ENCODE results near the gene SEC24D. TPM values are rescaled to one million over a fixed set of nuclear protein-coding genes. Genes with fewer than 3 reads are reported as not detected.

Gene SEC24D
- polyA plus RNA-seq, 1 donor, result 44.3 TPM

DNA sequence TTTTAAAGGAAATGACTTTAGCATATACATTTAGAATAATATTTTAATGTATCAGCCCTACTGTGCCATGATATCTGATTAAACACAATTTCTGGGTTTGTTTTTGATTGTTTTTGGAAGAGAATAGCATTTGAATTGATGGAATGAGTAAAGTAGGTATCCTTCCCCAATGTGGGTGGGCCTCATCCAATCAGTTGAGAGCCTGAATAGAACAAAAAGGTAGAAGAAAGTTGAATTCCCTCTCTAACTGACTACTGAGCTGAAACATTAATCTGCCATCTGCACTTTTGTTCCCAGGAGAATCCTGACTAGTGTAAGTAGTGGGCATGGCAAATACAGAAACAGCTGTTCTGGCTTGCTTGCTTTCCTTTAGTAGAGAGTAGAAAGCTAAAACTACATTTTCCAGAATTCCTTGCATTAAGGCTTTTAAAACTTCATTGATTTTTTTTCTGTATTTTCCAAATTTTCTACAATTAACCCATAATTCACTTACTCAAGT lies 9.7 kb upstream of the SEC24D start:
- DNase-seq, result no peak

DNA sequence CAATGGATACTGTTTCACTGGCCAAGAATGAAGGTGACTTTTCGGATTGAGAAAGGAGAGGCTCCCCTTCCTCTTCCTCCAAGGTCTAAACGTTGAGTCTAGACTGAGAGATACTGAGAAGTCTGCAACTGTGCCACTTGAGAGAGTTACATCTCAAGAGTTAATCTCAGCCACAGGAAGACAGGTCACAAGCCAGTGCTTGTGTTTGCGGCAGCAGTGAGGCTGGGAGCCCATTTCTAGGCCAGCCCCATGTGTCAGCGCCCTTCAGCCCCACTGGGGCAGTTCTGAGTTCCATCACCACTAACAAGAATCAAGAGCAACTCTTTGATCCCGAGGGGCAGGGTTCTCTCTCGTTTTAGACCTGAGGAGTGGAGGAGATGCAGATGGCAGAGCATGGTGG lies 7.3 kb upstream of the SEC24D start:
- DNase-seq, result no peak

DNA sequence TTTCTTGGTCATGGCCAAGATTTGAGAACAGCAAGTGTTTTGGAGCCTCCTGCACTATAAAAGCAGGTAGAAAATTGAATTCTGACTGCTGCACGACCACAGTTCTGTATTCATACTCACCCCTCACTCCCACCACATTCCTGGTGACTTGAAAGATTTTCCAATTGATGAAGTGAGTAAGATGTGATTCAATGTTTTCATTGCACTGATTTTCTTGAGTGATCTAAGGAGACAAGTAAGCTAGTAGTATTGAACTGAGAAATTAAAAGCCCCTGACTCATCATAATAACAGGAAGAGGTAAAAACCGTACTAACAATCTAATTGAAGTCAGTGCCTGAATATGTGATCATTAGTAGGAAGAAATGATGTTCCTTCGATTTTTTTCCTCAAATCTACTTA lies 6.1 kb upstream of the SEC24D start:
- no peak for DNase-seq

DNA sequence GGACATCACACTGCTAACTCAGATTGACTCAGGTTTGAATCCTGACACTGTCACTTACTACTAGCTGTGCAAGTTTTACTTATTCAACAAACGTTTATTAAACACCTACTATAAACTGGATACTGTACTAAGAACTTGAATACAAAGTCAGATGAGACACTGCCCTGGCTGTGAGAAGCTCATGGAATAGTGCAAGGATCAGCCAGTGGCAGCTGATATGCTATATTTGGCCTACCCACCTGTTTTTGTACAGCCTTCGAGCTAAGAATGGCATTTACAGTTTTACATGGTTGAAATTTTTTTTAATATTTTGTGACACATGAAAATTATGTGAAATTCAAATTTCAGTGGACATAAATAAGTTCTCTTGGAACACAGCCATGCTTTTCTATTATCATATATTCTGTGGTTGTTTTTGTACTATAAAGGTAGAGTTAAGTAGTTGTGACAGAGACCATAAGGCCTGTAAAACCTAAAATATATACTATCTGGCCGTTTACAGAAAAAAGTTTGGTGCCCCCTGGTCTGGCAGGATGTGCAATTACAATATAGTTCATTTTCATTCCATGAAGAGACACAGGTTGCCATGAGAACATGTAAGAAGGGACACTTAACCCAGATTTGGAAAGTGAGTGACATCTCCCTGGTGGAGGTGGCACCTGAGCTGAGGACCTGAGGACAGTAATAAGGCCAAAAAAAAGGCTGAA lies 3.4 kb upstream of the SEC24D start:
- DNase-seq, result no peak

DNA sequence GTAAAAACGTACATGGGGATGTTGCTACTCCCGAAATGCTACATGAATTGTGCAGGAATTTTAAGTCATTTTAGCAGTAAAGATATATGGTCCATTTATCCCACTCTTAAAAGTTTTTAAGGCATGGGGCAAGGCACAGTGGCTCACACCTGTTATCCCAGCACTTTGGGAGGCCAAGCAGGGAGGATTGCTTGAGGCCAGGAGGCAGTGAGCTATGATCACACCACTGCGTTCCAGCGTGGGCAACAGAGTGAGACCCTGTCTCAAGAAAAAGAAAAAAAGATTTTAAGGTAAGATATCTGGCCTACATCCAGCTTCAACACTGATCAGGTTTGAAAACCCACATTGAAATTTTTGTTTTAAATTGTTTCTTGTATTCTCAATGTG lies 1.2 kb upstream of the SEC24D start:
- DNase-seq, result no peak

DNA sequence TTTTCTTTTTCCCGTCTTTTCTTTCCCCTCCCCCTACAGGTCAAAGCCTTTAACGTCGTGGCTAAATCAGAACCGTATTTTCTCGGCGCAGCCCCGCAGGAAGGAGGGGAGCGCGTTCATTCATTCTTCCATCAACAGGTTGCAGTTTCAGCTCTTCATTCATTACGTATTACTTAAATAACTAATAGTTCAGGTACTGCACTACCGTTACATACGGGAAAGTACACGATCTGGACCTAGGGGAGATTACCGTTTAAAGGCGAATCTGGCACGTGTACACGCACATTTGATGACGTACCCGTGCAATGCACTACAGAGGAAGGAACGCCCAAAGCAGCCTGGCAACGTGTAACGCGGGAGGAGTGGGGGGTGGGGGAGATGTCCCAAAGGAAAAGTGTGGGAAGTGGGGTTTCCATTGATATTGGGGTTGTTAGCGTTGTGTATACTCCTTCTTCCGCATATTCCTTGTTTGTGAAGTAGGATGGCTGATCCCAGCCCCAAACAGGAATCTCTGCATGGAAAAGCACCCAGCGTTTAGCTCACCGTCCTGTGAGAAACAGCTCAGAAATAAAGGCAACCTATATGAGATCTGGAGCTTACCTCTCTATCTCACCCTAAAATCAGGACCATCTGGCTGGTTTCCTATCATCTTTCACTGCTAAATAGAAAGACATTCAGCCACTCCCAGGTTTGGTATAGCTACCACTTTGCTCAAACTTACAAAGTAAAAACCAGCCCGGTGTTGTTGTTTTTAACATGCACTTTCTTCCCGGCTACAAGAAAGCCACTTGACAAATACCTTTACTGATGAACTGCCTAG lies 585 bp upstream of the SEC24D start:
- DNase-seq, result peak; percentile 34

DNA sequence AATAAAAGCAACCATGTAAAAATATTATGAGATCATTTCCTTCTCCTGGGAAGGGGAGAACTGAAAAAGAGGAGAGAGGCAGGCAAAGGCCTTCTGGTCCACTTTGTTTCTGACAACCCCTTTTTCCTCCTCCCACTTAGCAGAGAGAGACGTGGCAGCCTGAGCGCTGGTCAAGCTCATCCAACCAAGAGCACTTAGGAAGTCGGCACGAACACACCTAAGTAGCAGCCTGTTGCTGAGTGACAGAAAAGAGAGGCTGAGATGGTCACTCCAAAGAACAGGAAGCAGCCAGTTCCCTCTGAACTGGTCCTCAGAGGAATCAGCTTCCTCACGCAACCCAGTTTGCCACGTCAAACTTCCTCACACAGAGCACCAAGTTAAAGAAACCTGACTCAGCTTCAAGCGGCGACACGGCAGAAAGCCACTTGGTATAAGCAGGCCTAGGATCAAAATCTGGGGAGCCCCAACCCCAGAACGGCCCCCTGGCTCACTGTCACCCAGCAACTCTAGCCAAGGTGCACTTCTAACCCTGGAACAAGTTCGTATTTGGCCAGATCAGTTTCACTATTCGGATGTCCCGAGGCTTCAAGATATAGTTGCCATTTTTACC lies 861 bp downstream of the SEC24D start:
- peak; percentile 64 for DNase-seq

DNA sequence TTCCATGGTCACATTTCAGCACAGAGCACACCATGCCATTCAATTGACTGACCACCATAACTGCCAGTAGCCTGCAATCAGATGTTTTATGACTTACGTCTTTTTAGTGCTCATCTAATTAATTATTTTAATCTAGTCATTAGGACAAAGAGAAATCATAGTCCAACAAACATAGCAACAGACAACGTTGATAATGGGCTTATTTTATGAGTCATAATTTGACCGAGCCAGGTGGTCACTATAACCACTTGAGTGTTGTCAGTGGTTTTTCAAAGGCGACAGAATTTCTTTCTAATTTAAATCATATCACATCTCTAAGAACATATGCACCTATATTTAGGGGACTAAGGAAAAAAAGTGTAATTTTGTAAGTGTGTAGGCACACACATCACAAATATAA lies 1.9 kb downstream of the SEC24D start:
- DNase-seq, result no peak

DNA sequence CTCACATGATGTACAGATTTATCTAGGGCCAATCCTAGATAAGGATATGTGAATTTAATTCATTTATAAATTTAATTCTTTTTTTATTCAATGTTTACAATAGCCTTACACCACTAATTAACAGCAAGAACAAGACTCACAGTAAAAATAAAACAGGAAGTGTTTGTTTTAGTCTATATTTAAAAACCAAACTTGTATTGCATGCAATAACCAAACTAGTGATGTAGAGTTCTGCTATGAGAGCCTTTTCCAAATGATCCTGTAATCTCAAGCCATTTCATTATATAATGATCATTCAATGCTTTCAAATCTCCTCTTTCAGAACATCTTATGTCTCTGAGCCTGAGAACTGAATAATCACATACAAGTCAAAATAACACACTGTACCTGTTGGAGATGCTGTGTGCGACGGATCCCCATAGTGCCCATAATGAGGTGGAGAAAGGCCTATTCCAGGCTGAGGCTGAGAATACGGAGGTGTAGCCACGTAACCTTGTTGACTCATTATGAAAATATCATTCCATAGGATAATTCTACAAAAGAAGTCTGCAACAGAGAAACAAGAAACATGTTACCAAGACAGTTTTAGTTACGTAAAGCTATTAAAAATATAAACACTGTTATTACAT lies 2.6 kb downstream of the SEC24D start:
- no peak for DNase-seq

DNA sequence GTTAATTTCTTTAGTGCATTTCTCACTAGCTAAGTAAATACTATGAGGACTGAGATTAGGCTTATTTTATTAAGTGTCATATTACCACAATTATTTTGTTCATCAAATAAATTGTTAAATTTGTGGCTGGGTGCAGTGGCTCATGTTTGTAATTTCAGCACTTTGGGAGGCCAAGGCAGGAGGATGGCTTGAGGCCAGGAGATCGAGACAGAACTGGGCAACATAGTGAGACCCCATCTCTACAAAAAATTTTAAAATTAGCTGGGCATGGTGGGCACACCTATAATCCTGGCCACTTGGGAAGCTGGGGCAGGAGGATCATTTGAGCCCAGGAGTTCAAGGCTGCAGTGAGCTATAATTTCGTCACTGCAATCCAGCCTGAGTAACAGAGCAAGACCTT lies 6.8 kb downstream of the SEC24D start:
- no peak for DNase-seq

DNA sequence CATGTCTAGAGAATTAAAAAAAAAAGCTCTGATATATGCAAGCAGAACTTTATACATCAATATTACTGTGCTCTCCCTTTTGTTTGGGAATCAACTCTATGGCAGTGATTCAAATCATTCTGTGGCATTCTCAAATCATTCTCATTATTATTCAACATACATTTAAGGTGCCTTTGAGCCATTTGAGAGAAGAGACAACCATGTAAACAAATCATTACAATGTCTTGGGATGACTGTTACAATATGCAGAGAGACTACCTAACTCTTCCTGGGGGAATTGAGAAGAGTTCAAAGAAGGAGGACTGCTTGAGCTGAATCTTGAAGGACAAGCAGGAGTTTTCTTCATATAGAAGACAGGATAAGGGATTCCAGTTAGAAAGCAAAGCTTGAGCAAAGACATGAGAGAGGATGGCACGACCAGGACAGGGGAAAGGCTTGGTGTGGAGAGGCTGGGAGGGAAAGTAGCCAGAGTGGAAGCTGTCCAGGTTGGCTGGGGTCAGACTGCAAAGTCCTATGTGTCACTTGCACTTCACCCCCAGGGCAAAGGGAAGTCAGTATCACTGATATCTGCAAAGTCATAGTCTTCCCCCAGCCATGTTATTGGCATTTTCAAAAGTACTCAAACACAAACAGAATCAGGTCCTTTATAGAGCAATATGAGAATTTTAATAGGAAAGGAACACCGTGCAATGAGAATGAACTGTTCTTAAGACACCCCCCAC lies 9.0 kb downstream of the SEC24D start:
- no peak for DNase-seq

DNA sequence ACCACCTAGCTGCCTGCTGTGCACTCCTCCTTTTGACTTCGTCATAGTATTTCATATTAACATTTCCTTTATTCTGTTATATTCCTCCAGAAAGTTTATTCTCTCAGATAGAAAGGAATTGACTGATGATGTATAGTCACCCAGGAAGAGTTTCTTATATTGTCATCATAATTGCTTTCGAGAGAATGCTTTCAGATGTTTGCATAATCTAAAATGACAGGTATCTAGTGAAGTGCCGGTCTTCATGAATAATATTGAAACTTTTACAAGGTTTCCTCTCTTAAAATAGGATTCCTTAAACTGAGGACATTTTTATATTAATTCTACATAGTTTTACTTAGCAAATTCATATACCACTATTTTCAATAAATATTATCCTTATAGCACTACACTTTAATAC lies 10.1 kb downstream of the SEC24D start:
- DNase-seq, result no peak

DNA sequence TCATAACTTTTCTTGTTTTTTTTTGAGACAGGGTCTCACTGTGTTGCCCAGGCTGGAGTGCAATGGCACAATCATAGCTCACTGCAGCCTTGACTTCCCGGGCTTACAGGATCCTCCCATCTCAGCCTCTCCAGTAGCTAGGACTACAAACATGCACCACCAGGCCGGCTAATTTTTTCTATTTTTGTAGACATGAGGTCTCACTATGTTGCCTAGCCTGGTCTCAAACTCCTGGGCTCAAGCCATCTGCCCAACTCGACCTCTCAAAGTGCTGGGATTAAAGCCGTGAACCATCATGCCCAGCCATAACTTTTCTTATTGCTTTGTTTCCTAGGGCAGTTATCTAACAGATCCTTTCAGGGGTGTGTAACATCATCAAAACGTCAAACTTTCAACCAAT lies 11.8 kb downstream of the SEC24D start:
- no peak for DNase-seq

DNA sequence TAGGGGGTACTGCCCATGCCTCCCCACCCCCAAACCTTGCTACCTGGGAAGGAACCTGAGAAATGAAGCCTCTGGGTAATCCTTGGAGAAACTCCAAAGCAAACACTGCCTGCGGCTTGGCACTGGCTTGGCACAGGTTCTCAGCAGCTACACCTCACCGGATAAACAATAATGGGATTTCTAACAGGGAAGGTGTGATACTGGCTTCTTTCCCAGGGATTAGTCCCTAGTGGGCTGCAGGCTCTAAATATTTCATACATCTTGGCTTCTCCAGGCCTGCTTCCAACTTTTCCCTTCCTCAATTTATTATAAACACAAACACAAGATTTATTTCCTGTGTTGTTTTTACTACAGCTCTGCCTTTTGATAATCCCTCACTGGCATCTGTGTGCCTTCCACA lies 12.5 kb downstream of the SEC24D start:
- DNase-seq, result no peak

DNA sequence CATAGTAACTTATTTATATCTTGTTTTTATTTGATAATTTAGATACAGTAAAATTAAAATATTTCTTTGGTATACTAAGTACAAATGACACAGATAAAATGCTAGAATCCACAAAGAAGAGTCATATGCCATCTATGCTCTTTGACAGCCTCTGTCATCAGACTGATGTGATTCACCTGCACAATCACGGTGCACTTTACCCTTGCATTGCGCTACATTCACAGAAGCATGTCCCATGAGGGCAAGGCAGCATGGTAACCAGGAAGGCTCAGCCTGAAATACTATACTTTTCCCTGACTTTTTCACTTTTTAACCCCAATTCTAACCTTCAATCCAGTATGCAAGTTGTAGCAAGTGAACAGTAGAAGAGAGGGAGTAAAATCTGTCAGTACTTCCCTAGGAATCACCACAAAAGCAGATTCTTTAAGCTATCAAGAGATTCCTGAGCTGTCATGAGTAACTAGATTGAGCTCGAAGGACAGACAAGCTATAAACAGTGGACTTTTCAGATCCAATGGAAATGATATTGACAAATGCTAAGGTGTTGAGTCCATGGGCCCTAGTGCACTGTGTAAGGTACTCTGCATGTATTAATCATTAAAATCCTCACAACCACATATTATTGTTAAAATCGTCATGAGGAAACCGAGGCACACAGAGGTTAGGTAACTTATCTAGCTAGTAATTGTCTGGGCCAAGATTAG lies 14.2 kb downstream of the SEC24D start:
- DNase-seq, result no peak

DNA sequence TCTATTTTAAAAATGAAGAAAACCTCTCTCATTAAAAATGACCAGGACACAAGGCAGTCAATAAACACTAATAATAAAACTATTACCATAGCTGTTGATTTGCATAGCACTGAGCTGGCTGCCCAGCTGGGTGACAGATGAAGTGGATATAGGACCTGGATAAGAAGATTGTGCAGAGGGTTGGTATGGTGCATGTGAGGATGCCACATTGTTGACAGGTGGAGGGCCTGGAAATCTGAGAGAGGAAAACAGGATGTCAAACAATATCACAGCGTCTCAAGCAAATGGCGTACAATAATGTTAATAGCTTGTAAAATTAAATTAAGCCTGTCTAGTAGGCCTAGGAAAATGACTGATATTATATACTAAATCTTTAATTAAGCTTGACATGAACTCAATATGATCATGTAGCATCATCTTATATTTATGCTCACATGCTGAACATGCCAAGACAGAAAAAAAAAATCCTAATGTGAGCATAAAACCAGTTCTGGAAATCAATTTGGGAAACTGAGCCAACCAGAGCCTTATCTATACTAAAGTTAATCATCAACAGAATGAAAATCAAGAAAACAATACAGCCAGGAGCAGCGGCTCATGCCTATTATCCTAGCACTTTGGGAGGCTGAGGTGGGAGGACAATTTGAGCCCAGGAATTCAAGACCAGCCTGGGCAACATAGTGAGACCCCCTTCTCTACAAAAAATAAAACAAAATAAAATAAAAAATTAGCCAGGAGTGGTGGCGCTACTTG lies 18.6 kb downstream of the SEC24D start:
- DNase-seq, result no peak

DNA sequence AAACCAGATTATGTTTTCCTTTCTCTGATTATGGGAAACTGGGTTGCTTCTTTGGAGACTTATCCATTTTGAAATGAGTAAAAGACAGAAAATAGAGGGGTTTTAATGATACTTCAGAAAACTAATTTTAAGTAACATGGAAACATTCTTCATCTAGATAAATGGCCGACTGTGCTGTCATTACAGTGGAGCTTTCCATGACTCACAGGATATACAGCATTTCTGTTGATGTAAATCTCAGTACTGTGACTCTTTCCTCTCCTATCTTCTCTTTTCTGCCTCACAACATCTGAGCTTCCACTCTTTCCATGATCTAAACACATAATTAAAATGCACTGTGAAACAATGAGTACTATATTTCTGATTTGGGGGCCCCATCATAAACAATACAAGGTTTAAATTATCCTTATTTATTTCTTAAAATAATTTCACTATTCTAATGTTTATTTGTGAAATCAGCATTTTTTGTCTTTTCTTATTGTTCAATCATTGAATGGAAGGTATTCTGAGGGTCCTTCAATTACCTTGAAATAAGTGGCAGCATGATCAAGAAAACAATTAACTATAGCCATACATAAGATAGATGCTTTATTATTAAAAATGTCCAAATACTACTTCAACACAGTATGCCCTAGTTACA lies 19.3 kb downstream of the SEC24D start:
- no peak for DNase-seq

DNA sequence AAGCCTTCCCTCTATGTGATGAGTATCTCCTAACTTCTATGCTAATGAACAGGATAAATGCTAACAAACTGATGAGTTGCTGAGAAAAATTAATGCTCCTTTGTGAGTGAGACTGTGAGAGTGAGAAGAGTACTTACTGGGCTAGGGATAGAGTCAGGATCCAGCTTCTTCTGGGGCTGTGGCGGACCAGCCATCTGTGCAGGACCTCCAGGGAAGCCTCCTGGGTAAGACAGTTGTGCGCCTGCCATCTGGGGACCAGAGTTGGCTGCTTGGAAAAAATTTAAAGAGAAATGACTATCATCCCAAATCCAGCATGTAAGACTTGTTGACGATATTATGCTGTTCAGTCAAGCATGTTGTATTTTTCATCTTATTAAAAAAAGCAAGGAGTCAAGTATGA lies 21.0 kb downstream of the SEC24D start:
- DNase-seq, result no peak

DNA sequence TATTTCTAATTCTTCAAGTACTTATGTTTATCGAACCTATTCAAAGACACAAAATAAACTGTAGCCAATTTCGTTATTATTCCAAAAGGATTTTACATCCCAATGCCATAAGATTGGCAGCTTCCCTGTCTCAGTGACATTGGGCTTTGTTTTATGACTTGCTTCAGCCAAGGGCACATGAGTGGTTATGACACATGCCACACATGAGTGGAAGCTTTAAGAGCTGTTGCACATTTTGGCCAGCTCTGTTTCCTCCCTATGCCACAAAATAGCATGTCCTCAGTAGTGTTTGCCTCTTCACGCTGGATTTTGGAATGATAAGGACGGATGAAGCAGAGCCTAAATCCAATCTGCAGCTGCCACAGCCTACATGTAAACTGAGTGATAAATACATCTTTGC lies 21.9 kb downstream of the SEC24D start:
- no peak for DNase-seq

DNA sequence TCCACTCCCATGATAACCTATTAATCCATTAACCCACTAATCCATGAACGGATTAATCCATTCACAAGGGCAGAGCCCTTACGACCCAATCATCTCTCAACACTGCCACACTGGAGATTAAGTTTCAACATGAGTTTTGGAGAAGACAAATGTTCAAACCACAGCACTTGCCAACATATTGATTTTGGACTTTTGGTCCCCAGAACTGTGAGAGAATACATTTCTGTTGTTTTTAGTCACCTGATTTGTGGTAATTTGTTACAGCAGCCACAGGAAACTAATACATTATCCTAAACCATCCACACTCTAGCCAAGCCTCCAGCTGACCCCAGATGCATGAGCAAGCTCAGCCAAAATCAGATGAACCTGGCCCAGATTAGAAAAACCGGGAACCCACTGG lies 22.4 kb downstream of the SEC24D start:
- DNase-seq, result no peak
